ENCODE data around the gene RHOU.

The RHOU gene

DNA sequence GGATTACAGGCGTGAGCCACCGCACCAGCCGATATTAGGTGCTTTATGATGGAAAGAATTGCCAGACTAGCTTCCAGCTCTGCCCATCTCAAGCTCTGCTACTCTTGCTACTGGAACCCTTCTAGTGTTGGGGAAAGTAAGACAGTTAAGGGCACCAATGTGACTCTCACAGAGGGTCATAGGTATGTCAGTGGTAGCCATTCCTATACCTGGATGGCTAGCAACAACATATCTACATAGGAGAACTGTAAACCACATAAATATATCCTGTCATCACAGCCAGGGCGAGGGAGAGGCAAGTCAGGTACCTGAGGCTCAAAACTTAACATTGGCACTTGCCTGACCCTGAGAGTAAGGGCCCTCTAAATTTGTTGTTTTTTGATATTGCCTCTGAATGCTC is 1.7 kb upstream of the RHOU start:
- TF ChIP-seq, protein P1, sequence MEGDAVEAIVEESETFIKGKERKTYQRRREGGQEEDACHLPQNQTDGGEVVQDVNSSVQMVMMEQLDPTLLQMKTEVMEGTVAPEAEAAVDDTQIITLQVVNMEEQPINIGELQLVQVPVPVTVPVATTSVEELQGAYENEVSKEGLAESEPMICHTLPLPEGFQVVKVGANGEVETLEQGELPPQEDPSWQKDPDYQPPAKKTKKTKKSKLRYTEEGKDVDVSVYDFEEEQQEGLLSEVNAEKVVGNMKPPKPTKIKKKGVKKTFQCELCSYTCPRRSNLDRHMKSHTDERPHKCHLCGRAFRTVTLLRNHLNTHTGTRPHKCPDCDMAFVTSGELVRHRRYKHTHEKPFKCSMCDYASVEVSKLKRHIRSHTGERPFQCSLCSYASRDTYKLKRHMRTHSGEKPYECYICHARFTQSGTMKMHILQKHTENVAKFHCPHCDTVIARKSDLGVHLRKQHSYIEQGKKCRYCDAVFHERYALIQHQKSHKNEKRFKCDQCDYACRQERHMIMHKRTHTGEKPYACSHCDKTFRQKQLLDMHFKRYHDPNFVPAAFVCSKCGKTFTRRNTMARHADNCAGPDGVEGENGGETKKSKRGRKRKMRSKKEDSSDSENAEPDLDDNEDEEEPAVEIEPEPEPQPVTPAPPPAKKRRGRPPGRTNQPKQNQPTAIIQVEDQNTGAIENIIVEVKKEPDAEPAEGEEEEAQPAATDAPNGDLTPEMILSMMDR (IDR thresholded peaks at IDR 0.05; ENCODE audit: control extremely low read depth, extremely low read depth, low read depth, missing control alignments) = no peak
- CTCF ChIA-PET = interaction anchor here (1.7 kb wide), 1 partner anchor 10 kb away, joined by 4 read pairs; no protein-coding TSS in a partner anchor
- no peak for DNase-seq (ENCODE audit: extremely low spot score)
- POLR2A ChIA-PET = interaction anchor here (0.5 kb wide), 1 partner anchor 262 kb away, joined by 3 read pairs; no protein-coding TSS in a partner anchor

DNA sequence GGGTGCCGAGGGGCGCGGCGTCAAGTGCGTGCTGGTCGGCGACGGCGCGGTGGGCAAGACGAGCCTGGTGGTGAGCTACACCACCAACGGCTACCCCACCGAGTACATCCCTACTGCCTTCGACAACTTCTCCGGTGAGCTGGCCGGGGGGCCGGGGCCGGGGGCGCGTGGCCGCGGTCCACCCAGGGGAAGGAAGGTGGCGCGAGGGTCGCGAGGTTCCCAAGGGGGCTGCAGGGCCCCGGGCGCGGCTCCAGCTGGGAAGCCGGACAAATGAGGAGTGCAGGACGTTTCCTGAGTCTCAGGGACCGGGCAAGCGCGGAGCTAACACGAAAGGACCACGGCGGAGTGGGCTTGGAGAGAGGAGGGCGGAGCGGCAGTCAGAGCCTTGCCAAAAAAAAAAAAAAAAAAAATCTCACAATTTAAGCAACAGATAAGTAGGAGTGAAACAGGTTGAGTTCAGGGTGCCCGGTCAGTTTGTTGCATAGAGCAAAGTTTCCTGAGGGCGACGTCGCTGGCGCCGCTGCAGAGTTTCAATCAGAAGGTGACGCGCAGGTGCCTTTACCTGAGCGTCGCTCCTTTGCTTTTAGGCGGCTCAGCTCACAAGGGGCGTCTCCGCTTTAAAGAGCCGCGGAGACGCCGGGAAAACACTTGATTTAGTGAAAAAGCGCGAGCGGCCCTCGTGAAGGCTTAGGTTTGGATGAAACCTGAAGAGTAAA is 750 bp downstream of the RHOU start:
- POLR2A ChIA-PET = no interaction called here
- CTCF ChIA-PET = no interaction called here
- TF ChIP-seq, protein P1 (IDR thresholded peaks at IDR 0.05; ENCODE audit: control extremely low read depth, extremely low read depth, low read depth, missing control alignments) = no peak
- DNase-seq (ENCODE audit: extremely low spot score) = no peak

DNA sequence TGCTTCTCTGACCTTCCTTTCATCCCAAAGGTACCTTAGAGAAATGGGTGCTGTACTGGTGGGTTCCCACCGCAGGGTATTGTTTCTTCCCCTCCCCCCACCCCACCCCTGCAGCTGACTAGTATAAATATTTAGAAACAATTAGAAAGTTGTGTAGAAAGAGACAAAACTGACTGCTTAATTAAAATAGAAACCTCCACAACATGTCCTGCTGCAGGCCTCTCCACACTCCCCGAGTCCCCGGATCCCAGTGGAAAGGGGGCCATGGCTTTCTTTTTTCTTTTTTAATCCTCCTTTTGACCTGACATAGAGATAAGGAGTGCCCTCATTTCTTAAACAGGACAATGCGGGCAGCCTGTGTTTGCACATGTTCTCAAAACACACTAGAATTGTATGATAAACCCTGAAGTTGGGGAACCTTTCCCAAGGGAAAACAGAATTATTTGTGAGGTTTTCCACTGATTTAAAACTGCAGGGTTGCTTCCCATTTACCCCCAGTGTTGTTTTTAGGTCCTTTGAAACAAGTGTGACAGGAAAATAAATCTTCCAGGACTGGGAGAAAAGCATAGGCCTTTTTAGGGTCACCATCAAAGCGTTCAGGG is 1.7 kb downstream of the RHOU start:
- TF ChIP-seq, protein P1 (IDR thresholded peaks at IDR 0.05; ENCODE audit: control extremely low read depth, extremely low read depth, low read depth, missing control alignments) = no peak
- CTCF ChIA-PET = no interaction called here
- POLR2A ChIA-PET = no interaction called here
- no peak for DNase-seq (ENCODE audit: extremely low spot score)

DNA sequence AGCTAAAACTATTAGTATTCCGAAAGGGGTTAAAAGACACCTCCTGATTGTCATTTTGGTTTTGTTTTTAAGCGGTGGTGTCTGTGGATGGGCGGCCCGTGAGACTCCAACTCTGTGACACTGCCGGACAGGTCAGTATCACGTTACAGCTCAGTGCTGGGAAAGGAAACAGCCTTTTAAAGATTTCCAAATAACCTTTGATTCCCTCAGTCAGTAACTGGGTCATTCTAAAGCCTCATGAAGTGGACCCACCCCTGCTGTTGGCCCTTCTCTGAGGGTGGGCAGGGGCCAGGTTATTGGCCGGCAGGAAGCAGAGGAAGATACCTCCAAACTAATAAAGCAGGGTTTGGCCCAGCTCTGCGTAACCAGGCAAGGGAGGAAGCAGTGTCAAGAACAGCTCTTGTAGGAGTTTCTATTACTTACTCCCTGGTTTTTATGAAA is 2.3 kb downstream of the RHOU start:
- ChIA-PET CTCF (no interaction called here), POLR2A (no interaction called here)
- no peak for DNase-seq (ENCODE audit: extremely low spot score)
- TF ChIP-seq, protein P1 (IDR thresholded peaks at IDR 0.05; ENCODE audit: control extremely low read depth, extremely low read depth, low read depth, missing control alignments) = no peak

DNA sequence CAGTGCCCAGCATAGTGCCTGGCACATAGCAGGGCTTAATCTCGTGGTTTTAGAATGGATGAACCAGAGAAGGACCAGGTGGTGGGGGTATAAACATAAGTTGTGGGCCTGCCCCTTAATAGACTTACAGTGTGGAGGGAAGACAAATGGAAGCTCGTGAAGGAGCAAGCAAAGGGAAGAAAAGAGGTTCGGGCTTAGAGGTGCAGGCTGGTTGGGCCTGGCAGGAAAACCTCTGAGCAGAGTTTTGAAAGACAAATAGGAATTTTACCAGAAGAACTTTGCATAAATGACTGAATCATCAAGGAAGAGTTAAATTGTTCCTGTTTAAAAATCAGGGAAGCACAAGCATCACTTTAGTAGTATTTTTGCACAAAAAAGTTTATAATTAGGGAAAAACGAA is 4.5 kb downstream of the RHOU start:
- TF ChIP-seq, protein P1 (IDR thresholded peaks at IDR 0.05; ENCODE audit: control extremely low read depth, extremely low read depth, low read depth, missing control alignments) = no peak
- CTCF ChIA-PET = no interaction called here
- no peak for DNase-seq (ENCODE audit: extremely low spot score)
- POLR2A ChIA-PET = no interaction called here

DNA sequence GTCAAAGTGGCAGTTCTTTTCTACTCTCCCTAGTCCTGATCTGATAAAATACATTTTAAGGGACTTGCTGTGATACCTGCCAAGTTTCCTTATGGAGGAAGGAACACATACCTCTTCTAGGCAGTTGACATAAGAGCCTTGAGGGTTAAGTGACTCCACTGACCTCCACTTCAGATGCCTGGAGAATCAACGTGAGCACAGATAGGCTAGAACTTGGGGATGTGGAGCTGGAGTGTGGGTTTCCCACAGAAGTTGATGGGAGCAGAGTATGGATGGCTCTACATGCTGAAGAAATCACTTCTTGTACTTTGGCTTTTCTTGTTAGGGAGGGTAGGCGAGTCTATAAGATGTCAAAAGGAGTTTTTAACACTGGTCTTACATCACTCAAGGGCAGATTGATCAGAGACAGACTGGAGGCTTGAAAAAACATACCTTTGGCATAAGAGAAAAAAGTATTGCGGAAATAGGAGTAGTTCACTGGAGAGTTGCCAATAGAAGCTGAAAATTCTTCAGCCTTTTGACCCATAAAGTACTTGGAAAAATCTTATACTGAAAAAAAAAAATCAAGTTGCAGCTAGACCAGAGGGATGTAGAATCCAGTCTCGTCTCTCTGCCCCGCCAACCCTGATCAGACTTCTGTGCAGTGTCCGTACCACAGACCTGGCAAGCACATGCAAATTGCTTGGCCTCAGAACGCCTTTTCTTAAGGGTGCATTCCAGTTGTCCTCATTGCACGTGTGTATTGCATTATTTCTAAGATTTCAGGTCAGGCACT is 5.5 kb downstream of the RHOU start:
- CTCF ChIA-PET = no interaction called here
- TF ChIP-seq, protein P1 (IDR thresholded peaks at IDR 0.05; ENCODE audit: control extremely low read depth, extremely low read depth, low read depth, missing control alignments) = no peak

More for the DNA sequence above, 5.5 kb downstream of the RHOU start:
- DNase-seq (ENCODE audit: extremely low spot score) = no peak
- POLR2A ChIA-PET = no interaction called here
